Effector memory CD4-positive, alpha-beta T cell (primary cell): ENCODE data around the gene MTOR.
"Not testable (repeated sequence)": the region's sequence is repeated elsewhere in the genome, so short reads cannot be mapped to it uniquely, and the experiment has no call there.

ENCODE experiments used
- DNase-seq, 3 donors: peaks; one replicate each; pipeline ENCODE4 v3.0.0-alpha.2; 2020
- H3K27ac ChIP-seq: 2 replicates; pipeline ENCODE4 v1.7.0; 2013; ENCODE audit warnings: mild to moderate bottlenecking, low read length, moderate library complexity; ENCODE audit not compliant: insufficient read depth, poor library complexity, severe bottlenecking
- H3K27me3 ChIP-seq: replicated peaks from 2 replicates; pipeline ENCODE4 v1.7.0; 2013; ENCODE audit warnings: mild to moderate bottlenecking, low read length; ENCODE audit not compliant: insufficient read depth, control insufficient read depth, poor library complexity, severe bottlenecking
- H3K36me3 ChIP-seq: 2 replicates; pipeline ENCODE4 v1.7.0; 2013; ENCODE audit warnings: mild to moderate bottlenecking, low read length, moderate library complexity; ENCODE audit not compliant: control insufficient read depth, insufficient read depth
- H3K4me1 ChIP-seq: 2 replicates; pipeline ENCODE4 v1.7.0; 2013; ENCODE audit warnings: low read length, mild to moderate bottlenecking; ENCODE audit not compliant: control insufficient read depth, insufficient read depth, poor library complexity, severe bottlenecking
- H3K4me3 ChIP-seq: 2 replicates; pipeline ENCODE4 v1.7.0; 2013; ENCODE audit warnings: low read length, low read depth, mild to moderate bottlenecking; ENCODE audit not compliant: insufficient read depth, poor library complexity, severe bottlenecking
- H3K9me3 ChIP-seq: 2 replicates; pipeline ENCODE4 v1.7.0; 2013; ENCODE audit warnings: mild to moderate bottlenecking, low read length, moderate library complexity; ENCODE audit not compliant: control insufficient read depth

Gene MTOR

GRCh38 chr1:11100806-11101205 lies 161.5 kb downstream of the MTOR start:
- not testable (repeated sequence) for DNase-seq, H3K27ac ChIP-seq, H3K9me3 ChIP-seq

GRCh38 chr1:11100149-11100493 lies 162.2 kb downstream of the MTOR start:
- Histone ChIP-seq H3K27me3 (no peaks in the 10 kb centered on the region), H3K36me3 (peaks cover 15% of the 10 kb centered on the region), H3K9me3 (no peaks in the 10 kb centered on the region), H3K4me1 (no peaks in the 10 kb centered on the region), H3K27ac (peak overlapping the region; percentile 82), H3K4me3 (peak overlapping the region; percentile 100)
- peak in 1 of 3 donors; percentile 0 for DNase-seq

More at GRCh38 chr1:11100806-11101205, 161.5 kb downstream of the MTOR start:
- H3K27me3 ChIP-seq, H3K4me3 ChIP-seq, H3K4me1 ChIP-seq: not testable (repeated sequence)
- peaks cover 12% of the 10 kb centered on the region for H3K36me3 ChIP-seq

GRCh38 chr1:11099310-11100148 lies 162.8 kb downstream of the MTOR start, which contains the start of gene EXOSC10:
EXOSC10 (minus strand) TSS chr1:11099869; CDS start chr1:11099831, 38 bp downstream.
- Histone ChIP-seq H3K4me1 (no peaks in the 10 kb centered on the region), H3K36me3 (peaks cover 20% of the 10 kb centered on the region), H3K27me3 (no peaks in the 10 kb centered on the region), H3K9me3 (no peaks in the 10 kb centered on the region), H3K27ac (peak within 1 kb of the TSS; percentile 82), H3K4me3 (peak within 1 kb of the TSS; percentile 100)
- DNase-seq, result peak; percentile 88 to 93 (median 90)

- Histone ChIP-seq H3K27me3 (no peaks in the 10 kb centered on the region), H3K4me1 (no peaks in the 10 kb centered on the region), H3K27ac (peak overlapping the region; percentile 82), H3K4me3 (peak overlapping the region; percentile 100), H3K9me3 (no peaks in the 10 kb centered on the region), H3K36me3 (peaks cover 22% of the 10 kb centered on the region)
- DNase-seq, result no peak
Observed at GRCh38 chr1:11098931-11099309, 163.4 kb downstream of the MTOR start.

GRCh38 chr1:11083784-11084183 lies 178.6 kb downstream of the MTOR start:
- not testable (repeated sequence) for H3K4me1 ChIP-seq, H3K27ac ChIP-seq, H3K9me3 ChIP-seq, H3K27me3 ChIP-seq, H3K4me3 ChIP-seq, DNase-seq
- peaks cover 57% of the 10 kb centered on the region for H3K36me3 ChIP-seq

GRCh38 chr1:11080931-11081330 lies 181.4 kb downstream of the MTOR start:
- Histone ChIP-seq H3K9me3 (no peaks in the 10 kb centered on the region), H3K4me1 (no peaks in the 10 kb centered on the region), H3K4me3 (no peak overlapping the region), H3K36me3 (peaks cover 62% of the 10 kb centered on the region), H3K27me3 (no peaks in the 10 kb centered on the region), H3K27ac (no peak overlapping the region)
- no peak for DNase-seq

- H3K36me3 ChIP-seq, result peaks cover 85% of the 10 kb centered on the region
- H3K27me3 ChIP-seq, result no peaks in the 10 kb centered on the region
- no peak for DNase-seq
- no peak overlapping the region for H3K27ac ChIP-seq
- no peaks in the 10 kb centered on the region for H3K4me1 ChIP-seq
- no peak overlapping the region for H3K4me3 ChIP-seq
- H3K9me3 ChIP-seq, result no peaks in the 10 kb centered on the region
Observed at GRCh38 chr1:11078631-11079030, 183.7 kb downstream of the MTOR start.

GRCh38 chr1:11073398-11073797 lies 189.0 kb downstream of the MTOR start:
- peaks cover 89% of the 10 kb centered on the region for H3K36me3 ChIP-seq
- not testable (repeated sequence) for H3K9me3 ChIP-seq, DNase-seq, H3K27ac ChIP-seq, H3K4me1 ChIP-seq, H3K27me3 ChIP-seq, H3K4me3 ChIP-seq

GRCh38 chr1:11072216-11072917 lies 190.0 kb downstream of the MTOR start:
- no peak overlapping the region for H3K4me3 ChIP-seq
- H3K9me3 ChIP-seq, result no peaks in the 10 kb centered on the region
- DNase-seq, result no peak
- no peaks in the 10 kb centered on the region for H3K4me1 ChIP-seq
- H3K36me3 ChIP-seq, result peaks cover 93% of the 10 kb centered on the region
- no peak overlapping the region for H3K27ac ChIP-seq
- H3K27me3 ChIP-seq, result no peaks in the 10 kb centered on the region
